ENCODE measurements around the gene IFIT3. TPM values are rescaled to one million over a fixed set of nuclear protein-coding genes. Genes with fewer than 3 reads are reported as not detected.

IFIT3 gene
- total and polyA plus RNA-seq, 9 of the 15 experiments (the other 6 are each of a cell fraction or from before 2014, with no cell fraction given) = 0.23 to 2.2 (median 0.77) TPM

GRCh38 chr10:89355394-89355931 is 27.7 kb downstream of the IFIT3 start:
- H3K9me1 ChIP-seq (ENCODE audit: control insufficient read depth, insufficient read depth, low read length) = no peaks in the 10 kb centered on the region
- no peak overlapping the region for H2AFZ ChIP-seq (ENCODE audit: low read depth, low read length)
- no TSS peak for BruUV-seq (replicated peaks)
- DNase-seq (ENCODE audit: extremely low read depth in 1 of 4, low spot score in 3 of 4) = peak in 1 of 4 experiments; percentile 35
- POLR2A ChIA-PET = interaction anchor here (0.6 kb wide), 1 partner anchor 14 kb away, joined by 3 read pairs; no protein-coding TSS in a partner anchor
- WGBS (ENCODE audit: insufficient coverage, low coverage, missing lambda C conversion rate) = 17% methylated on average over 2 of the region's 2 CpGs
- intact Hi-C loops (cut with micrococcal nuclease) (no loop called here), in situ Hi-C loops (cut with MboI) (no loop called here)
- ATAC-seq = peak; percentile 38; the same call in 2 of the 3 replicates
- H3K27ac ChIP-seq (ENCODE audit: extremely low read depth, low read depth, low read length) = no peak overlapping the region
- no peaks in the 10 kb centered on the region for H4K20me1 ChIP-seq (replicated peaks; ENCODE audit: control insufficient read depth, insufficient read depth, low read length)
- no peak for FAIRE-seq
- no peaks in the 10 kb centered on the region for H3K36me3 ChIP-seq (ENCODE audit: control insufficient read depth, insufficient read depth, low read length)
- no peak overlapping the region for H3K4me2 ChIP-seq (ENCODE audit: insufficient read depth, low read length)
- no peaks in the 10 kb centered on the region; the same call in 1 of the 2 replicates for H3K9me3 ChIP-seq (replicated peaks; ENCODE audit: control insufficient read depth, insufficient read depth, low read depth, low read length)
- no peak overlapping the region for H3K4me3 ChIP-seq
- H3K27me3 ChIP-seq (ENCODE audit: control insufficient read depth in 2 of 2, insufficient read depth in 2 of 2, low read length in 2 of 2) = no peaks in the 10 kb centered on the region
- peaks cover 5 to 28% of the 10 kb centered on the region in 2 experiments; a peak in 4 of 5 replicates for H3K4me1 ChIP-seq (replicated peaks in 1 of 2; ENCODE audit: control insufficient read depth in 2 of 2, insufficient read depth in 2 of 2, low read length in 2 of 2)
- CTCF ChIA-PET (ENCODE audit: low intra/inter-chr PET ratio) = no interaction called here
- no peak overlapping the region for H3K9ac ChIP-seq (ENCODE audit: insufficient read depth in 1 of 2, low read depth in 2 of 2, low read length in 2 of 2)
- H3K79me2 ChIP-seq (ENCODE audit: control insufficient read depth, insufficient read depth, low read length) = no peaks in the 10 kb centered on the region
- TF ChIP-seq MIER1 (IDR thresholded peaks at IDR 0.05; ENCODE audit: low read depth) (no peak), SMARCE1 (IDR thresholded peaks at IDR 0.05) (no peak), MCM2 (IDR thresholded peaks at IDR 0.05; ENCODE audit: low read depth) (no peak), SREBF1 (IDR thresholded peaks at IDR 0.05; ENCODE audit: borderline replicate concordance, low read depth, low read length) (no peak), HDGF (IDR thresholded peaks at IDR 0.05) (no peak), SMAD1 (IDR thresholded peaks at IDR 0.05; ENCODE audit: low read depth, low read length, partially characterized antibody) (no peak), TBP (optimal IDR thresholded peaks at IDR 0.05; ENCODE audit: low read depth, low read length) (no peak), PURB (CRISPR knock-in tag; IDR thresholded peaks at IDR 0.05; ENCODE audit: low read depth) (no peak), NCOR1 (IDR thresholded peaks at IDR 0.05) (no peak), ZNF668 (CRISPR knock-in tag; IDR thresholded peaks at IDR 0.05) (peak; percentile 74; the same call in 1 of the 2 replicates), ZNF280A (IDR thresholded peaks at IDR 0.05; ENCODE audit: low read depth, partially characterized antibody) (no peak), NFXL1 (CRISPR knock-in tag; IDR thresholded peaks at IDR 0.05) (peak; percentile 76; the same call in 1 of the 2 replicates), HMGN3 (IDR thresholded peaks at IDR 0.05; ENCODE audit: borderline replicate concordance, extremely low read depth, insufficient read length, low read depth, low read length) (no peak), ZNF445 (CRISPR knock-in tag; IDR thresholded peaks at IDR 0.05; ENCODE audit: low read depth) (peak; percentile 54; the same call in 1 of the 2 replicates), NR4A1 (CRISPR knock-in tag; IDR thresholded peaks at IDR 0.05) (no peak), NR4A1 (tag; IDR thresholded peaks at IDR 0.05) (peak; percentile 76), SMARCC2 (IDR thresholded peaks at IDR 0.05; ENCODE audit: low read depth) (no peak), ZNF134 (CRISPR knock-in tag; conservative IDR thresholded peaks at IDR 0.05) (peak; percentile 44; the same call in 1 of the 2 replicates), ZMIZ1 (IDR thresholded peaks at IDR 0.05; ENCODE audit: low read depth in 2 of 2, low read length in 2 of 2) (no peak)

Measured in K562 (cell line).